ENCODE results near the gene SLC25A12.
A peak's percentile ranks its signal among the peaks of the same experiment; 100 is the strongest.
"Not testable (repeated sequence)": the region's sequence is repeated elsewhere in the genome, so short reads cannot be mapped to it uniquely, and the experiment has no call there.

Gene SLC25A12

GRCh38 chr2:171908235-171908634 lies 14.2 kb upstream of the SLC25A12 start:
- DNase-seq (ENCODE audit: low read depth): no peak
- no peak for TF ChIP-seq CTCF (IDR thresholded peaks at IDR 0.05; ENCODE audit: insufficient read depth, low read depth, low read length, missing control alignments)
- no peak overlapping the region for H3K4me3 ChIP-seq (ENCODE audit: low read depth, low read length)

- DNase-seq (ENCODE audit: low read depth): no peak
- TF ChIP-seq CTCF (IDR thresholded peaks at IDR 0.05; ENCODE audit: insufficient read depth, low read depth, low read length, missing control alignments): no peak
- H3K4me3 ChIP-seq (ENCODE audit: low read depth, low read length): no peak overlapping the region
These were observed 8.9 kb upstream of the SLC25A12 start for GRCh38 chr2:171902840-171903420.

- not testable (repeated sequence) for H3K4me3 ChIP-seq (ENCODE audit: low read depth, low read length); DNase-seq (ENCODE audit: low read depth)
These were observed 5.7 kb upstream of the SLC25A12 start for GRCh38 chr2:171899623-171900282.

DNA sequence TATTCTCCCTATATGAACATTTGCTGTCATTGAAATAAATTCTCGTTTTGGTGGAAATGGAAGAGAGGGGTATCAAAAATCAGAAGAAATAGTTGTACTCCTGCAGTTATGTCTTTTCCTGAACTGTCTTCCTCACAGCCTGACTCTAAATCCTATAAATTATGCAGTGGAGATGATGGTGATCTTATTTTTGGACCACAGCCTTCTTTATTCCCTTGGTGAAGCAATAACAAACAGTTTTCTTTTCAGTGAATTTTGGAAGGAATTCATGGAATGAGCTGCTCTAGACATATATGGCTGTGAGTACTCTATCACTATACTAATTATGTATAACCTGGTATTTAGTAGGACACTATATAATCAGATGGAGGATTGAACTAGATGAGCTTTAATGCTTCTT lies 1.7 kb upstream of the SLC25A12 start:
- no peak for TF ChIP-seq CTCF (IDR thresholded peaks at IDR 0.05; ENCODE audit: insufficient read depth, low read depth, low read length, missing control alignments)
- no peak for DNase-seq (ENCODE audit: low read depth)
- no peak overlapping the region for H3K4me3 ChIP-seq (ENCODE audit: low read depth, low read length)

DNA sequence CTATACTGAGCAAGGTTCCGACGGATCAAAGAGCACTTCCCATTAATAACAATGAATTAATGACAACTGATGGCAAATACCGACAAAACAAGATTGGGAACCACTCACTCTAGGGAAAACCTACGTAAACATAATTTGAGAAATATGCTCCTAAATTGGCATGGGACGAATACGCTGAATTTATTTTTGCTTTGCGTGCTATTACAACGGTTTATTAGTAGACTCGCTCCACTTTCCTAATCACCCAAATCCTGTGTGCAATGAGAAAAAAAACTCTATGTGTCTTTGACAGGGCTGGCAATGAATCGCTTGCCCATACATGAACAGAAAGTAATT lies 536 bp upstream of the SLC25A12 start:
- no peak for TF ChIP-seq CTCF (IDR thresholded peaks at IDR 0.05; ENCODE audit: insufficient read depth, low read depth, low read length, missing control alignments)
- H3K4me3 ChIP-seq (ENCODE audit: low read depth, low read length): peak overlapping the region; percentile 86
- DNase-seq (ENCODE audit: low read depth): no peak

GRCh38 chr2:171893196-171893823 lies 734 bp downstream of the SLC25A12 start:
- no peak for TF ChIP-seq CTCF (IDR thresholded peaks at IDR 0.05; ENCODE audit: insufficient read depth, low read depth, low read length, missing control alignments)
- peak overlapping the region; percentile 86 for H3K4me3 ChIP-seq (ENCODE audit: low read depth, low read length)
- peak; percentile 62 for DNase-seq (ENCODE audit: low read depth)

DNA sequence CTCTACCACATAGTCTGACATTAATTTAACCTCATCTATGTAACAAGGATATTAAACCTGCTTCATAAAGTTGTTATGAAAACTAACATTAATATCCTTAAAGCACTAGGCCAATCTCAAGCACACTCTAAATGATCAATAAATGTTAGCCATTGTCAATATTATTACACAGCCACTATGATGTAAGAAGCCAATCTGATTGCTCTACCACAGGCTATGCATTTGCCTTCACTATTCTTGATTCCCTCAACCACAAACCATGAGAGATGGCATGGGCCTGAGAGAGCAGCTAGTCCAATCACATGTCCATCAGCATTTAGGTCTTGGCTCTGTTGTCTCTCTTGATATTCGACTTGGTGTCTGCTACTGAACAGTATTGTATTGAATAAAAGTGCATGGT lies 4.2 kb downstream of the SLC25A12 start:
- H3K4me3 ChIP-seq (ENCODE audit: low read depth, low read length): no peak overlapping the region
- no peak for DNase-seq (ENCODE audit: low read depth)
- TF ChIP-seq CTCF (IDR thresholded peaks at IDR 0.05; ENCODE audit: insufficient read depth, low read depth, low read length, missing control alignments): no peak
